Right forelimb (tissue), 1 donor: ENCODE data around the gene H2BK1.

Experiments
- DNase-seq: peaks from one replicate; pipeline ENCODE4 v3.0.0-alpha.2; 2018

The H2BK1 gene

GRCh38 chr7:151175793-151176311 lies 34.4 kb downstream of the H2BK1 start:
- no peak for DNase-seq

- DNase-seq, result no peak
Observed at GRCh38 chr7:151175047-151175792, 35.1 kb downstream of the H2BK1 start.

GRCh38 chr7:151174246-151175046 lies 35.8 kb downstream of the H2BK1 start:
- no peak for DNase-seq

DNA sequence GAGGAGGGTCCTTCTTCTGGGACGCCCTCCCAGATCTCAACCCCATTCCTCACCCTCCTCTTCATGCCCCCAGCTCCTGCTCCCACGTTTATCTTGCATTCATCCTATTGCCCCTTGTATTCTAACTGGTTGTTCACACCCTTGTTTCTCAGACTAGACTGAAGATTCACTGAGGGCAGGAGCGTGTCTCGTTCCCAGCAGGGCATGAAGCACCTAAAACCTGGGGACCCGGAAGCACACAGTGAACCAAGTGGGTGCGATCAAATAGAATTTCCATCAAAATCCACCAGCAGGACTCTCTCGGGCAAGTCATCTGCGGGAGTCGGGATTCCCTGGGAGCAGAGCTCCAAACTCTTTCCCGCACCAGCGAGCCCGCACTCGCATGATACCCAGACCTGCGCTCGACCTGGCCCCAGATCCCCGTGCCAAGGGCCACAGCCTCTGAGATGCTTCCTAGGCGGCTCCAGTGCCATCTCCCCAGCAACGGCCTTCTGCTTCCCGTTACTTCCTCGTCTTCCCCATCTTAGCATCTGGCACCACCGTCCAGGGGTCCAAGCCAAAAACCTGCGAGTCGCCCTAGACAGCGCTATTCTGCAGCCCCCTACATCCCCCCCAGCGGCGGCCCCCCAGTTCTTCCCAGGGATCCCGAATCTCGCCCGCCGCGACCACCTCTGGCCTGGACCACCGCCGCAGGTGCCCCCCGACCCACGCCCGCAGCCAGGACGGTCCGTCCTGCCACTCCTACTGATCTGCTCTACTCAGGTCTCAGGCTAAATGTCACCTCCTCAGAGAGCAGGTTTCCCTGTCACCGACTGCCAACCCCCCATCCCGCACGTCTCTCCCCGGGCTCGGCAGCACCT lies 36.7 kb downstream of the H2BK1 start:
- DNase-seq, result no peak

DNA sequence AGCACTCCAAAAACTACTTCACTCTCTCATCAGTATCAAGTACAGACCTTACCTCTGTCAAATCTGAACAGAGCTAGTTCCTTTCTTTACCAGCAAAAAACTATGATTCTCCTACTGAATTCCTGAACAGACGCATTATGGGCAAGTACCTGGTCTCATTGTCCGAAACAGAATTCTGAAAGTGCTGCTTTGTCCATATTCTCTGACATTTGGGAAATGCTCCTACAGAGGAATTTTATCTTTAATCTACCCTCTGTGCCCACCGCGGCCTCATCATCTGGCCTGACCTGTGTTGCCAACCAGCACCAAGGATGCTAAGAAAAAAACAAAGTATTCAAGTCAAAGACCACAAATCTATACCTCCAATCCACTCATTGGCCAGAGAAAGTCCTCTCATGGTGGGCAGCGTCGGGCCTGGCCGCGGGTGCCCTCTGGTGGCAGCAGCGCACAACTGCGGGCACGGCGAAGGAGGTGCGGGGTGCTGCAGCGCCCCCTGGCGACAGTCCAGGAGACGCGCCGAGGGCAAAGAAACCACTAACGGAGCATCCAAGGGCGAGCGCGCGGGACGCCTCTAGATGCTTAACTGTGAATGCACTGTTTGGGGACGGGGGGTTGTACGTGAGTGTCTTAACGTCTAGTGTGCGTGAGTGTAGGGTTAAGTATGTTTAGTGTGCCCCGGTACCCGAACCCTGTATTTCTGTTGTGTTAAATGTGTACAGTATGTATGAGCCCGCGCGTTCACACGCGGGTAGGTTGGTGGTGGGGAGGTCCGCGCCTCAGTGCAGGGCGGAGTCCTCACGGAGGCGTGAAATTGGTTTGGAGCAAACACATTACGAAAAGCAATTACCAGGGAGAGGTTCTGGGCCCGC lies 37.8 kb downstream of the H2BK1 start:
- DNase-seq, result peak; percentile 90

- DNase-seq, result peak; percentile 34
Observed at GRCh38 chr7:151168787-151169162, 41.5 kb downstream of the H2BK1 start.

DNA sequence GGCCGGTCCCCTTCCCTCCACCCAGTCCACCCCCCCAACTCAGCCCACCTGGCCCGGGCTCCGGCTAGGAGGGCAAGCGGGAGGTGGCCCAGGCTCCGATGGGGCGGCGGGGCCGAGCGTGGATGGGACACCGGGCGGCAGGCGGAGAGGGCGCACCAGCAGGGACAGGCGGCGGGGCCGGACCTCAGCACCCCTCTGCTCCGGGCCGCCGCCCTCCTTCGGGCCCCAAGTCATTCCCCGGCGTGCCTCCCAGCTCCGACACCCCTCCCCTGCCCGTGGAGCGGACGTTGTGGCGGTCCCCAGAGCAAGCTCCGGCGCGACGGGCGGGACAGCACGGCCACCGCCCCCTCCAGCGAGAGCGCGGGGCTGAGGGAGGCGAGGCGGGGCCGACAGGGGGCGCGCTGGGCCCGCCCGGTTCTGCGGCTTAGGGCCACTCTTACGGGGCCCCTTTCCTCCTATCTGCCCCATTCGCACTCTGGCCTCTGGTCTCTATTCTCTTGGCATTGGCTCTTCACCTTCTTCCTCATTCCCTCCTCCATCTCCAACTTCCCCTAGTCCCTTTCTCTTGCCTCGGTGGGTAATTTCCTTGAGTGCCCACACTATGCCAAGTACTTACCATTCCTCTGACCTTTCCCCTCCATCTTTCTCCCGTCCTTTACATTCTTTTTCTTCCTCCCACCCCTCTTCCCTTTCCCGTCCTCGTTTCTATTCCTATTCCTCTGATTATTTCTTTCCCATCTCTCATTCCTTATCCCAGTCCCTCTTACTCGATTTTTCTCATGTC lies 42.1 kb downstream of the H2BK1 start:
- peak; percentile 55 for DNase-seq

- peak; percentile 45 for DNase-seq
Observed at GRCh38 chr7:151167197-151167961, 42.9 kb downstream of the H2BK1 start, which contains the start of gene GBX1. Gene GBX1, minus strand, starts transcription at chr7:151167694. Its CDS starts 146 bp downstream, at chr7:151167548.

- no peak for DNase-seq
Observed at GRCh38 chr7:151166629-151167196, 43.6 kb downstream of the H2BK1 start.

DNA sequence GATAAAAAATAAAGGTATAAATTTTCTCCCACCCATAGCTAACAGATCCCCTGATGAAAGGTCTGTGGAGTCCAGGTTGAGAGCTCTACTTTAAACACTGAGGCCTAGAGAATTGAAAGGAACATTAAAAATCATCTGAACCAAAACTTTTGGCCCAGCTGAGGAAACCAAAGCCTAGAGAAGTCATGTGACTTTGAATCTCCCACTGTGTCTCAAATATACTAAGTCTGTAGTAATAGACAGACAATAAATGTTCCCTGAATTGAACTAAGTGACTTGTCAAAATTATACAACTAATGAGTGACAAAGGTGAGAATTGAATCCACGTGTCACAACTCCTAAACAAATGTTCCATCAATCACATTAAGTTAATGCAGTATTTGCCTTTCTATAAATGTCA lies 48.5 kb downstream of the H2BK1 start:
- no peak for DNase-seq
